Activated T-cell treated with anti-CD3 and anti-CD28 coated beads, Interleukin-2, amount 50 U/mL, for 4 hours (primary cell): Measurements from ENCODE around the gene VAV2. TPM values are rescaled to one million over a fixed set of nuclear protein-coding genes. Genes with fewer than 3 reads are reported as not detected.

ENCODE experiments used
- ATAC-seq, 2 donors: fragments of 200-7000 bp; cut with Tn5 transposase; one replicate each; pipeline ENCODE4 v1.10.0; 2021
- DNase-seq: peaks from one replicate; pipeline ENCODE4 v3.0.0-alpha.2; 2020
- H3K27me3 Mint-ChIP-seq: one replicate; pipeline ENCODE4 v1.8.0; 2021; ENCODE audit warnings: low read depth, mixed read lengths
- H3K36me3 Mint-ChIP-seq: one replicate; pipeline ENCODE4 v1.8.0; 2022; ENCODE audit warnings: mixed read lengths; ENCODE audit not compliant: insufficient read depth
- H3K4me1 Mint-ChIP-seq: one replicate; pipeline ENCODE4 v1.8.0; 2021; ENCODE audit warnings: low read depth, mixed read lengths
- H3K4me3 Mint-ChIP-seq: one replicate; pipeline ENCODE4 v1.8.0; 2021; ENCODE audit warnings: mild to moderate bottlenecking, moderate library complexity, mixed read lengths
- H3K9me3 Mint-ChIP-seq: one replicate; pipeline ENCODE4 v1.8.0; 2021; ENCODE audit warnings: mixed read lengths
- total RNA-seq, 3 donors: library from RNA; stranded (reverse); gene quantifications; one replicate each; pipeline ENCODE4 v1.2.1, GENCODE V29; 2021

Gene VAV2
- total RNA-seq, 3 donors from 2014 or later = 2.7 to 3.7 (median 3.2) TPM

DNA sequence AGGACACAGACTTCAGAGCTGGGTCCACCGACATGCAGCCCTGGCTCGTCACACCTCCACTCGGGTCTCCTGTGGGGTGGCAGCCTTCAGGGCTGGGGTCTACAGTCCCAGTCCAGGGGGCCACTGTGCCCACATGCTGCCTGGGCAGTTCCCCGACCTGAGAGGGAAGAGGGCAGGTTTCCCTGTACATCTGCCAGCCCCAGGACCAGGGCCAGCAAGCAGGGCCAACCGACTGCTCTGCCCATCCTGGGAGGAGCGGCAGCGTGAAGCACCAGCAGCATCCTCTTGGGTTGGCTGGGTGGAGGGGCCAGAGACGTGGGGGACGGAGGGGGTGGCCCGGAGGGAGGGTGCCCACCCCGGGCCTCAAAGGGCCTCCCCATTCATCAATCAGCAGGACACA is 133.4 kb downstream of the VAV2 start:
- Mint-ChIP-seq H3K27me3 (peaks cover 2% of the 10 kb centered on the region), H3K9me3 (no peaks in the 10 kb centered on the region), H3K4me3 (no peak overlapping the region), H3K4me1 (no peaks in the 10 kb centered on the region), H3K36me3 (no peaks in the 10 kb centered on the region)
- DNase-seq = no peak
- no peak for ATAC-seq

DNA sequence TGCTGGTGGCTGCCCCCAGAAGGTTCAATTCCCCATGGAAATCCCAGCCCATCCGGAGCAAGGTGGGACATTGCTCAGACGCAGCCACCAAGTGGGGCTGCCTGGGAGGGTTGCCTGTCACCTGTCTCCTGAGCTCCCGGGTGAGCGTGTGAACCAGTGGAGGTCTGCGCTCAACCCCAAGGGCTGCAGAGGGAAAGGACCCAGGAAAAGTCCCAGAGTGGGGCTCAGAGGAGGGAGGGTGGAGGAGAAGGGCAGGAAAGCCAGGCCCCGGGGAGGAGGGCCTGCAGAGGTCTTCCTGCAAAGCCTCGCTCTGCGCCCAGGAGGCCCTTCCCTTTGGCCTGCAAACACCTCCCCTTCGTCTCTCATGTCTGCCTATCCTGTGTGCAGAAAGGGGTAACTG is 134.5 kb downstream of the VAV2 start:
- Mint-ChIP-seq H3K4me1 (no peaks in the 10 kb centered on the region), H3K36me3 (no peaks in the 10 kb centered on the region), H3K9me3 (no peaks in the 10 kb centered on the region), H3K4me3 (no peak overlapping the region), H3K27me3 (peaks cover 2% of the 10 kb centered on the region)
- DNase-seq (no peak), ATAC-seq (no peak)

DNA sequence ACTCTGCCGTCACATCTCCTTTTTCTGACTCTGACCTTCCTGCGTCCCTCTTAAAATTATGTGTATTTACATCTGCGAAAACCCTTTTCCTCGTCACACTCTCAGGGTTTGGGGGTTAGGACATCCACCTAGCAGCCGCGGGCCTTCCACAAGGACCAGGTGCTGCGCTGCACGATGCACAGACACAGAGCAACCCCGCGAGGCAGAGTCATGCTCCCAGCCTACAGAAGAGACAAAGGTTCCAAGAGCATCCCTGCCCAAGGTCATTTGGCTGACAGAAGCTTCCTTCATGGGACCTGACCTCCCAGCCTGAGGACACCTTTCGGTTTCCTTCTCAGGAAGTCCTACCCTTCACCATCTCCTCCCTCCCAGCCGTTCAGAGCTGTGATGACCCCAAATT is 135.3 kb downstream of the VAV2 start:
- H3K4me3 Mint-ChIP-seq = no peak overlapping the region

DNA sequence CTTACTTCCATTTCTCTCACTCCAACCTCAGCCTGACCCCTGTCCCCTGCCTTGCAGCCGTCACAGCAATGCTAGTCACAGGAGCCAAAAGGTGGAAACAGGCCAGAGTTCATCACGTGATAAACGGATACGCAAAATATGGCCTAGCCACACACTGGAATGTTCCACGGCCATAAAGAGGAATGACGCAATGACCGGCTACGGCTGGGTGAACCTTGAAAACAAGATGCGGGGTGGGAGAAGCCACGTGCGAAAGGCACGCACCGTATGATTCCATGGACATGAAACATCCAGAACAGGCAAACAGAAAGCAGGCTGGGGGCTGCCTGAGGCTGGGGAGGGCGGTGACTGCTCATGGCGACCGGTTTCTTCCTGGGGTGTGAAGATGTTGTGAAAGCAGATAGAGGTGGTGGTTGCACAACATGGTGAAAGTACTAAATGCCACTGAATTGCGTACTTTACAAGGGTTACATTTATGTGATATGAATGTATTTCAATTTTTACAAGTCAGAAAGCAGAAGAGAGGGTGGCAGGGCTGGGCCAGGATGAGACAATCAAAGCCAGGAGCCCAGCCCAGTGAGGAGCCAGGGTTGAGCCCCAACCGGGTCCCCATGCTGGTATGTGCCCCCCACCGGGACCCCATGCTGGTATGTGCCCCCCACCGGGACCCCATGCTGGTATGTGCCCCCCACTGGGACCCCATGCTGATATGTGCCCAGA is 136.2 kb downstream of the VAV2 start:
- H3K9me3 Mint-ChIP-seq = no peaks in the 10 kb centered on the region
- no peaks in the 10 kb centered on the region for H3K4me1 Mint-ChIP-seq
- no peak for ATAC-seq
- H3K4me3 Mint-ChIP-seq = no peak overlapping the region
- H3K27me3 Mint-ChIP-seq = no peaks in the 10 kb centered on the region
- H3K36me3 Mint-ChIP-seq = no peaks in the 10 kb centered on the region
- DNase-seq = no peak

More for the DNA sequence above, 135.3 kb downstream of the VAV2 start:
- no peaks in the 10 kb centered on the region for H3K27me3 Mint-ChIP-seq
- no peaks in the 10 kb centered on the region for H3K9me3 Mint-ChIP-seq
- no peaks in the 10 kb centered on the region for H3K36me3 Mint-ChIP-seq
- ATAC-seq (no peak), DNase-seq (no peak)
- H3K4me1 Mint-ChIP-seq = no peaks in the 10 kb centered on the region

DNA sequence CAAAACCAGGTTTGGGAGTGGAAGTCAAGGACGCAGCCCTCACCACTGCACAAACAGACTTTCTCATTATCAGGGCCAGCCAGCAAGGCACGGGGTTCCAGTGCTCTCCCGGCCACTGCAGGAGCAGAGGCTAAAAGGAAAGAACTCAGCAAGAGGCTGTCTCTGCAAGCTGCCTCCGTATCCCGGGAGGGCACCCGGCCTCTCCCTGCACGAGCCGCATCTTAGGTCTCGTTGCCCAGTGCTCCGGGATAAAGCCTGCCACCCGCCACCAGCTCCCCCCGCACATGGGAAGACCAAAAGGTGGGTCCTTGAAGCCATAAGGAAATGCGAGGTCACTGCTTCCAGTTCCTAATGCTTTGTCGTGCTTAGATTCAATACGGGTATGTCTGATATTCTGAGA is 136.8 kb downstream of the VAV2 start:
- H3K27me3 Mint-ChIP-seq = no peaks in the 10 kb centered on the region
- no peak overlapping the region for H3K4me3 Mint-ChIP-seq
- H3K4me1 Mint-ChIP-seq = no peaks in the 10 kb centered on the region
- H3K36me3 Mint-ChIP-seq = no peaks in the 10 kb centered on the region
- ATAC-seq (no peak), DNase-seq (no peak)
- no peaks in the 10 kb centered on the region for H3K9me3 Mint-ChIP-seq

DNA sequence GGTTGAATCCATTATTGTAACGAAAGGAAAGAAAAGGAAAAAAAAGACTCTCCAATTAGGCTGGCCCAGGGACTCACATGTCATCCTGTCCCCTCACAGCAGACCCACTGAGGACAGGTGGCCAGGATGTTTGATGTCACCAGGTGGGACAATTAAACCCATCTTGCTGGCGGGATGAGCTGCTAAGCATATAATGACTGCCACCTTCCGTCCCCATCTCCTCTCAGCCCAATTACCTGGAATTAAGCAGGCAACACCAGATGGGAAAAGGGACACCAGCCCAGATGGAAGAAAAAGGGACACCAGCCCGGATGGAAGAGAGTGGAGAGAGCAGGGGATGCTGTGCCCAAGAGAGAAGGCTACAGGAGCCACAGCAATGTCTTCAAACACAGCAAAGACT is 137.4 kb downstream of the VAV2 start:
- no peak for DNase-seq
- H3K36me3 Mint-ChIP-seq = no peaks in the 10 kb centered on the region
- no peak for ATAC-seq
- H3K9me3 Mint-ChIP-seq = no peaks in the 10 kb centered on the region
- H3K4me3 Mint-ChIP-seq = no peak overlapping the region
- H3K27me3 Mint-ChIP-seq = no peaks in the 10 kb centered on the region
- no peaks in the 10 kb centered on the region for H3K4me1 Mint-ChIP-seq

DNA sequence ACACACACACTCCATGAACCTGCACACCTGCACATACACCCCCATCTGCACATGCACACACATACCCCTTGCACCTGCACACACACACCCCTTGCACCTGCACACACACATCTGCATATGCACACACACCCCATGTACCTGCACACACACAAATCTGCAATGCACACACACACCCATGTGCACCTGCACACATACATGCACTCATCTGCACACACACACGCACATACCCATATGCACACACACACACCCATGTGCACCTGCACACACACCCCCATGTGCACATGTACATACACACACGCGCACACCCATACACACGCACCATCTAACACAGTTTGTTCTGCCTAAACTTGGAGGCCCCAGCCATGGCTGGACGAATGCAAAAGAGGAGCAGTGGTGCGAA is 138.1 kb downstream of the VAV2 start:
- ATAC-seq (no peak), DNase-seq (no peak)
- H3K27me3 Mint-ChIP-seq = no peaks in the 10 kb centered on the region
- no peaks in the 10 kb centered on the region for H3K9me3 Mint-ChIP-seq
- no peaks in the 10 kb centered on the region for H3K36me3 Mint-ChIP-seq
- no peak overlapping the region for H3K4me3 Mint-ChIP-seq
- no peaks in the 10 kb centered on the region for H3K4me1 Mint-ChIP-seq

DNA sequence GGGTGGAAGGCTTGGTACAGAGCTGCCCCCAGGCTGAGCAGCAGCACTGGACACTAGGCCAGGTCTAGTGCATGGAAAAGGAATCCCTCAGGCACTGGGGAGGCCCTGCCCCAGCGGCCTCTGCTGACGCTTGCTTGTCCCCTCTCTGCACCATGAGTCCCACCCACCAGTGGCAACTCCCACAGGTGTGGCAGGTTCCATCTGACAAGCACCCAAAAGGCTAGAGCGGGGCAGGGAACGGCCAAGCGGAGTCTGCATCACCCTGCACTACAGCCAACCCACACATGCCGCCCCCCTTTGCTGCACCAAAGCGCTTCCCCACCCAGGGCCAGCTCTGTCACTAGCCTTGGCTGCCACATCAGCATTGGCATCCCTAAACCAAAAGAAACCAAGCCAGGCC is 138.8 kb downstream of the VAV2 start:
- H3K9me3 Mint-ChIP-seq = no peaks in the 10 kb centered on the region

DNA sequence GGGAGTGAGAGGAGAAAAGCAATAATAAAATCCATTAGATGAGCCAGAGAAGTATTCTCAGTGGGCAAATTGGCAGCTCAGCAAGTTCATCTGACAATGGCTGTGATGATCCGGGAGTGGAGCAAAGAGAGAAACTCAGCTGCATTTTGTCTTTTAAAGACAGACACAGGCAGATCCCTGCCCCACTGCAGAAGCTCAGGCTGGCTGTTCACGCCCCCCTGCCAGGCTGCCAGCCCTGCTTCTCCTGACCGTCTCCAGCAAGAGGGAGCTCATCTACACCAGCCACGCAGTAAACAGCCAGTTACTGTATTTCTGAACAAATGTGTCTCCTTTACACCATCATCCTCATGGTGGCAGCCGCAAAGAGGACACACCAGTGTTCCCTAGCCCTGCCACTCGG is 139.7 kb downstream of the VAV2 start:
- Mint-ChIP-seq H3K9me3 (no peaks in the 10 kb centered on the region), H3K4me3 (no peak overlapping the region), H3K36me3 (no peaks in the 10 kb centered on the region), H3K27me3 (no peaks in the 10 kb centered on the region), H3K4me1 (no peaks in the 10 kb centered on the region)
- ATAC-seq (no peak), DNase-seq (no peak)

More for the DNA sequence above, 138.8 kb downstream of the VAV2 start:
- DNase-seq (no peak), ATAC-seq (no peak)
- Mint-ChIP-seq H3K4me1 (no peaks in the 10 kb centered on the region), H3K4me3 (no peak overlapping the region), H3K36me3 (no peaks in the 10 kb centered on the region), H3K27me3 (no peaks in the 10 kb centered on the region)

DNA sequence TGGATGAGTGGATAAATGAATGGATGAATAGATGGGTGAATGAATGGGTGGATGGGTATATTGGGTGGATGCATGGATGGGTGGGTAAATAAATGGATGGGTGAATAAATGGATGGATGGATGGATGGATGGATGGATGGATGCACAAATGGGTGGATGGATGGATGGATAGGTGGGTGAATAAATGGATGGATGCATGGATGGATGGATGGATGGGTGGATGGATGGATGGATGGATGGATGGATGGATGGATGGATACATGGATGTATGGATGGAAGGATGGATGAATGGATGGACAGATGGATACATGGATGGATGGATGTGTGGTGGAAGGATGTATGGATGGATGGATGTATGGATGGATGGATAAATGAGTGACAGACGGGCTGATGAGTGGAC is 140.4 kb downstream of the VAV2 start:
- no peak for ATAC-seq
- H3K4me3 Mint-ChIP-seq = no peak overlapping the region
- no peaks in the 10 kb centered on the region for H3K4me1 Mint-ChIP-seq
- no peaks in the 10 kb centered on the region for H3K36me3 Mint-ChIP-seq
- H3K9me3 Mint-ChIP-seq = no peaks in the 10 kb centered on the region
- no peak for DNase-seq
- no peaks in the 10 kb centered on the region for H3K27me3 Mint-ChIP-seq

DNA sequence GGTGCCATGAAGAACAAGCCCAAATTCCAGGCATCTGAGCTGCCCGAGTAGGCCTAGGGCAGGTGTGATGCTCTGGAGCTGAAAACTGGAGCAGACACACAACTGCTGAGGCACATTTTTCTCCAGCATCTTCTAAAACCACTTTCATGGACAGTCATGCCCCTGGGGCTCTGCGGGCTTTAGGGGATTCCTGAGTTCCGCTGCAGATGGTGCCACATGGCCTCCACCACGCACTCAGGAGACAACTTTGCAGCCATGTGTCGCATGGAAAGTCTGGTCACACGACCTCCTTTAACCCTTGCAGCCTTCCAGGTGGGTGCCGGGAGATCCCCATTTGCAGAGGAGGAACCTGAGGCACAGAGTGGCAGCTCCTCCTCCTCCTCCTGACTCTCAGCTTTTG is 141.2 kb downstream of the VAV2 start:
- no peaks in the 10 kb centered on the region for H3K27me3 Mint-ChIP-seq
- no peaks in the 10 kb centered on the region for H3K9me3 Mint-ChIP-seq
- ATAC-seq (no peak), DNase-seq (no peak)
- no peaks in the 10 kb centered on the region for H3K36me3 Mint-ChIP-seq
- no peaks in the 10 kb centered on the region for H3K4me1 Mint-ChIP-seq
- H3K4me3 Mint-ChIP-seq = no peak overlapping the region

DNA sequence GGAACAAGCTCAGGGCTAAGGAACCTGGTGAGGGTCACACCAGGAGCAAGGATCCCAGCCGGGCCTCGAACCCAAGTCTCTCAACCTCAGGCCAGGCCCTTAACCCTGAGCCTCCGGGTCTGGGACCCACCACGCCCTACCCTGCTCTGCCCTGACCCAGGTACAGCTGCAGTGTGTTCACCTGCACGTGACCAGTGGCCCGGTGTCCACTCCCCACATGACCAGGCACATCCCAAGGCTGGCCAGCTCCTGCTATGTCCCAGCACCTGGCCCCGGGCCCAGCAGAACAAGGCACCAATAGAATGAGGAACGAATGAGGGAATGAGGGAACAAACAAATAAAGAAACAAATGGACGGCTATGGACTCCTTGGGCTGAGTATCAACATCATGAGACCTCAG is 142.0 kb downstream of the VAV2 start:
- Mint-ChIP-seq H3K9me3 (no peaks in the 10 kb centered on the region), H3K27me3 (no peaks in the 10 kb centered on the region), H3K4me3 (no peak overlapping the region), H3K36me3 (no peaks in the 10 kb centered on the region), H3K4me1 (no peaks in the 10 kb centered on the region)
- no peak for DNase-seq
- ATAC-seq = no peak

DNA sequence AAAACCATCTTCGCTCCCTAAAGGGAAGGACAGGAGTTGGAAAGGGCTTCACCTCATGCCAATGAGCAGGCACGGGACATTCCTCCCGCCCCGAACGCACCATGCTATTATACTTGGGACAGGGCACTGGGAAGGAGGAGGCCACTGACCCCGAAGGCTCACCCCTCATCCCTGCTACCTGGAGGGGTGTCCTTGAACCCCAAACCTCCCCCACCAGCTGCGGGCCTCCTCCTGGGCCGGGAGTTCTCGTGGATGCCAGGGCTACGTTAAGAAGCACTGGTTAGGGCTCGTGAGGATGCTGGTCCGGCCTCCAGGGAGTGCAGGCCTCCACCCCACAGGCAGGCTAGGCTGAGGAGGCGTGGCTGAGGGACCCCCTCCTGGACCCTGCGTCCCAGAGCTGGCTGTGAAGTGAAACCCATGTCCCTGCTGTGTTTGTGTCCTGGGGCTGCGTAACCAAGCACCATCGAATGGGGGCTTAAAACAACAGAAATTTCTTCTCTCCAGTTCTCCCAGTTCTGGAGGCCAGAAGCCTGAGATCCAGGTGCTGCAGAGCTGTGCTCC is 142.9 kb downstream of the VAV2 start:
- H3K4me3 Mint-ChIP-seq = no peak overlapping the region
- ATAC-seq = no peak
- no peaks in the 10 kb centered on the region for H3K27me3 Mint-ChIP-seq
- no peaks in the 10 kb centered on the region for H3K4me1 Mint-ChIP-seq
- no peaks in the 10 kb centered on the region for H3K36me3 Mint-ChIP-seq
- DNase-seq = no peak
- no peaks in the 10 kb centered on the region for H3K9me3 Mint-ChIP-seq

DNA sequence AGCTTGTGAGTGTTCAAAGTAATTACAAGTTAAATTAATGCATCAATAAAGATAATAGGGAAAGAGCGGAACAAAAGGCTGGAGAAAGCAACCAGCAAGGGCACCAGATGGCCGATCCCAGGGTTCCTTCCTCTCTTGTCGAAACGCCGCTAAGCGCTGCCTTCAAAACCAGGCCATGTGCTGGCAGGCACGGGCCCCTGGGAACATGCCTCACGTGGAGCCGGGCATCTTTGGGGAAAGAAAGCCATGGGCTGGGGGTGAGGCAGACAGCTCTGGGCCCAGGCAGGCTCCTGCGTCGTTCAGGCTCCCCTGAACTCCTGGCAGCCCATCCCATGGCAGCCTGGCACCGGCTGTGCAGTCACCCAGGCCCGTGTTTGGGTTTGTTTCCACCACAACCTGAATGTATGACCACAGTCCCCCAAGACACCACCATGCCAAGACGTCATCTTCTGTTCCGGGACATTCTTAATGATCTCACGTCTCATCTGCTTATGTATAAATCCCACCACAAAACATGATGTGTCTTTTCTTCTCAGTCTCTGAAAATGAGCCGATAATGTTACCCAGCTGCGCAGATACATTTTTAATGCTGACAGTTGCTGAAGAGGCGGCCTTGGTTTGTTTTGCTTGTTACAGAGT is 143.5 kb downstream of the VAV2 start:
- H3K9me3 Mint-ChIP-seq = no peaks in the 10 kb centered on the region
- DNase-seq (no peak), ATAC-seq (no peak)
- H3K36me3 Mint-ChIP-seq = no peaks in the 10 kb centered on the region
- H3K27me3 Mint-ChIP-seq = no peaks in the 10 kb centered on the region
- no peak overlapping the region for H3K4me3 Mint-ChIP-seq
- no peaks in the 10 kb centered on the region for H3K4me1 Mint-ChIP-seq

DNA sequence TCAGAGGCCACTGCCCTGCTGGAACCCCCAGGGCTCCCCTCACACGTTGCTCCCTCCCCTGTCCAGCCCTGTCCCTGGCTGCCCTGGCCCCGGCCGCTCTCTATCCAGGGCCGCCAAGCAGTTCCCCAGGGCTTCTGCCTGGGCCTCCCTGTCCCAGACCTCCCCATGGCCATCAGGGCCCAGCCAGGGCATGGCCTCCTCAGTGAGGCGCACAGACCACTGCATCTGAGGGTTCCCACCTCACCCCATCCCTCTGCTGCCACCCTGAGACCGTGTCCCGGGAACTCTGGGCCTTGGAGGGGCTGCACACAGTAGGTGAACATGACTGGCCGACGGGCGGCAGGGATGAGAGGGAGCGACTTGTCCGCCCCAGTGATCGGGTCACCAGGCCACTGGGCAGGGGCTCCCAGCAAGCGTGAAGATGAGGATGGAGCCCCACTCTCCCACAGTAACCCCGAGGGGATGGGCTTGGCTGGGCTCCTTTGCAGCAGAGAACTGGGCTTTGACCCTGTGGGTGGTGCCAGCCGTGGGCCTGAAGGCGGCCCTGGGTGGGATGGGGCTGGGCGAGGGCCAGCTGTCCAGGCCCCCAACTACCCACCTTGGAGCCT is 145.5 kb downstream of the VAV2 start:
- Mint-ChIP-seq H3K4me3 (no peak overlapping the region), H3K36me3 (no peaks in the 10 kb centered on the region), H3K9me3 (no peaks in the 10 kb centered on the region), H3K27me3 (no peaks in the 10 kb centered on the region), H3K4me1 (no peaks in the 10 kb centered on the region)
- DNase-seq = no peak
- no peak for ATAC-seq
